Common myeloid progenitor, CD34-positive (primary cell): ENCODE measurements around the gene ERLEC1.

ENCODE experiments used
- CTCF ChIA-PET: fragments of 350-600 bp; sonication (Branson Sonifier 250); formaldehyde crosslinking; loops from one replicate; lab custom pipeline; 2021; ENCODE audit warnings: antibody characterized with exemption; lab: Charles Lee
- POLR2A ChIA-PET: fragments of 350-600 bp; sonication (Branson Sonifier 250); formaldehyde crosslinking; loops from one replicate; lab custom pipeline; 2021; ENCODE audit warnings: antibody characterized with exemption; lab: Charles Lee
- DNase-seq, 3 donors: peaks; one replicate each; pipeline versions ENCODE4 v3.0.0 to v3.0.0-alpha.2; 2013
- H3K27ac ChIP-seq, 2 experiments: 1 replicate in 1 of 2; 2 replicates in 1 of 2; pipeline ENCODE4 v1.7.0; 2013; ENCODE audit warnings: inconsistent platforms in 2 of 2, low read length in 2 of 2, mild to moderate bottlenecking in 2 of 2, low read depth in 1 of 2, moderate library complexity in 1 of 2; ENCODE audit not compliant: severe bottlenecking in 2 of 2, insufficient read depth in 1 of 2, poor library complexity in 1 of 2
- H3K27me3 ChIP-seq, 5 experiments: replicated peaks in 2 of 5; 1 replicate in 3 of 5; 2 replicates in 2 of 5; pipeline versions ENCODE4 v1.6.1 to v1.7.0; 2013; ENCODE audit warnings: low read length in 4 of 5, mild to moderate bottlenecking in 2 of 5, moderate library complexity in 2 of 5, inconsistent platforms in 1 of 5; ENCODE audit not compliant: insufficient read depth in 5 of 5, control insufficient read depth in 4 of 5
- H3K36me3 ChIP-seq, 4 experiments: 1 replicate in 2 of 4; 2 replicates in 2 of 4; pipeline versions ENCODE4 v1.6.1 to v1.7.0; 2013; ENCODE audit warnings: low read length in 3 of 4, control low read depth in 1 of 4, mild to moderate bottlenecking in 1 of 4; ENCODE audit not compliant: control insufficient read depth in 4 of 4, insufficient read depth in 4 of 4
- H3K4me1 ChIP-seq, 4 experiments: 1 replicate in 3 of 4; 2 replicates in 1 of 4; pipeline versions ENCODE4 v1.6.1 to v1.7.1; 2013; ENCODE audit warnings: low read length in 3 of 4, mild to moderate bottlenecking in 3 of 4, control low read depth in 1 of 4, inconsistent platforms in 1 of 4, moderate library complexity in 1 of 4; ENCODE audit not compliant: control insufficient read depth in 4 of 4, insufficient read depth in 4 of 4; ENCODE audit errors: control extremely low read depth in 1 of 4
- H3K4me3 ChIP-seq, 7 experiments: 1 replicate in 4 of 7; 2 replicates in 3 of 7; pipeline versions ENCODE4 v1.5.1 to v1.7.0; 2013; ENCODE audit warnings: mild to moderate bottlenecking in 7 of 7, low read length in 6 of 7, moderate library complexity in 6 of 7, inconsistent platforms in 2 of 7, low read depth in 2 of 7, control low read depth in 1 of 7; ENCODE audit not compliant: insufficient read depth in 4 of 7, control insufficient read depth in 1 of 7; ENCODE audit errors: extremely low read depth in 1 of 7
- H3K9me3 ChIP-seq, 5 experiments: 1 replicate in 4 of 5; 2 replicates in 1 of 5; pipeline versions ENCODE4 v1.6.1 to v1.7.1; 2013; ENCODE audit warnings: low read length in 4 of 5, mild to moderate bottlenecking in 2 of 5, inconsistent platforms in 1 of 5, low read depth in 1 of 5, moderate library complexity in 1 of 5; ENCODE audit not compliant: control insufficient read depth in 4 of 5, insufficient read depth in 2 of 5; ENCODE audit errors: control extremely low read depth in 1 of 5
- WGBS: methylation state at CpG from one replicate; pipeline ENCODE4 v1.1.5; 2013; ENCODE audit not compliant: insufficient coverage; 5-methylcytosine and 5-hydroxymethylcytosine counted together

ERLEC1 gene

DNA sequence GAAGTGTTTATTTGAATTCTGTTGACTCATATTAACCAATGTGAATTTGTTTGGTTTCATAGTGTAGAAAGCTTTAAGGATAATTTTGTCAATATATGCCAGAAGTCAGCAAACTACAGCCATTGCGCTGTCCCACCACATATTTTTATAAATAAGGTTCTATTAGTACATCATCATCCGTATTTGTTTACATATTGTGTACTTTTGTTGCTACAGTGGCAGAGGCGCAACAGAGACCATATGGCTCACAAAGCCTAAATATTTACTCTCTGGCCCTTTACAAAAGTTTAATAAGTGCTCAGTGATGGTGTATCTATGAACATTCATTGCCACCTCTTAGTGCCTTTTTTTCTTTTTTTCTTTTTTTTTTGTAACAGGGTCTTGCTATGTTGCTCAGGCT, 6.4 kb downstream of the ERLEC1 start:
- Histone ChIP-seq H3K9me3 (no peaks in the 10 kb centered on the region), H3K4me3 (no peak overlapping the region), H3K4me1 (peaks cover 0 to 7% (median 4%) of the 10 kb centered on the region in 4 experiments), H3K36me3 (peaks cover 4 to 32% (median 22%) of the 10 kb centered on the region in 4 experiments), H3K27me3 (no peaks in the 10 kb centered on the region), H3K27ac (no peak overlapping the region)
- no peak for DNase-seq
- ChIA-PET POLR2A (no interaction called here), CTCF (no interaction called here)
- no CpG with 5 or more reads among the region's 3 CpGs for WGBS

DNA sequence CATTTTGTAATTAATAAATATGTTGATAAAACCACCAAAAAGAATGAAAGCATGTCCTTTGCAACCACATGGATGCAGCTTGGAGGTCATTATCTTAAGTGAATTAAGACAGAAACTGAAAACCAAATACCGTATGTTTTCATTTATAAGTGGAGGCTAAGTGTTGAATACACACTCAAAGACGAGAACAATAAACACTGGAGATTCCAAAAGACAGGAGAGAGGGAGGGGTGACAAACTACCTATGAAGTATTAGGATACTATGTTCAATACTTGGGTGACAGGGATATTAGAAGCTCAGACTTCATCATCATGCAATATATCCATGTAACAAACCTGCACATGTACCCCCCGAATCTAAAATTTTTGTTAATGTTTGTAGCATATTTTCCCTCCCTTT, 7.0 kb downstream of the ERLEC1 start:
- CTCF ChIA-PET = no interaction called here
- 100% methylated on average over 1 of the region's 3 CpGs for WGBS

GRCh38 chr2:53801547-53801946, 14.7 kb downstream of the ERLEC1 start:
- no peaks in the 10 kb centered on the region for H3K27me3 ChIP-seq
- ChIA-PET POLR2A (interaction anchor here (0.6 to 0.9 kb wide), 2 partner anchors 12 to 831 kb away, joined by 3 read pairs; no protein-coding TSS in a partner anchor), CTCF (no interaction called here)
- no peaks in the 10 kb centered on the region for H3K9me3 ChIP-seq
- no peak overlapping the region for H3K4me3 ChIP-seq
- peaks cover 0 to 7% (median 0%) of the 10 kb centered on the region in 4 experiments for H3K4me1 ChIP-seq
- no peak for DNase-seq
- peaks cover 19 to 49% (median 26%) of the 10 kb centered on the region in 4 experiments for H3K36me3 ChIP-seq
- no peak overlapping the region for H3K27ac ChIP-seq

More for the DNA sequence above, 7.0 kb downstream of the ERLEC1 start:
- peaks cover 5 to 34% (median 23%) of the 10 kb centered on the region in 4 experiments for H3K36me3 ChIP-seq
- H3K9me3 ChIP-seq = no peaks in the 10 kb centered on the region
- no peak overlapping the region for H3K27ac ChIP-seq
- POLR2A ChIA-PET = no interaction called here
- H3K27me3 ChIP-seq = no peaks in the 10 kb centered on the region
- no peak overlapping the region for H3K4me3 ChIP-seq
- no peak for DNase-seq
- peaks cover 0 to 2% (median under 1%) of the 10 kb centered on the region in 4 experiments for H3K4me1 ChIP-seq

DNA sequence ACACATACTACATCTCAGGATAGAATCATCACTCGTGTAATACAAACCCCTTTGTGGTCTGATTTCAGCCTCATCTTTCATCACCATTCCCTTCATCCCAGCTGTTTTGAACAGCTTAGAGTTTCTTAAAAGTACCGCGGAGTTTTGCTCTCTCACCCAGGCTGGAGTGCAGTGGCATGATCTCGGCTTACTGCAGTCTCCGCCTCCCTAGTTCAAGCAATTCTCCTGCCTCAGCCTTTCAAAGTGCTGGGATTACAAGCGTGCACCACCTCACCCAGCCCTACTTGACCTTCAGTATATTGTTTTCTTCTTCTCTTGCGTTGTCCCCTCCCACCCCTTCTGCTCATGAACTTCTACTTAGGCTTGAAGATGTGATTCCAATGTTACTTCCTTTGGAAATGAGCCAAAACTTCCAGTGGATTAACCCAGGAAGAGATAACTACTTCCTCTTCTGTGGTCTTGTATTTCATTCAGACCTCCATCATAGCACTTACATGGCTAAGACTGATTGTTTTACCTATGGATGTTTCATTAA, 15.8 kb downstream of the ERLEC1 start:
- ChIA-PET POLR2A (no interaction called here), CTCF (interaction anchor here (0.8 kb wide), 1 partner anchor 15 kb away, joined by 3 read pairs; no protein-coding TSS in a partner anchor)
- Histone ChIP-seq H3K4me3 (no peak overlapping the region), H3K27me3 (no peaks in the 10 kb centered on the region), H3K36me3 (peaks cover 20 to 50% (median 30%) of the 10 kb centered on the region in 4 experiments), H3K27ac (no peak overlapping the region), H3K9me3 (no peaks in the 10 kb centered on the region), H3K4me1 (peaks cover 0 to 7% (median 0%) of the 10 kb centered on the region in 4 experiments)
- DNase-seq = no peak
- WGBS = 100% methylated on average over 7 of the region's 7 CpGs

DNA sequence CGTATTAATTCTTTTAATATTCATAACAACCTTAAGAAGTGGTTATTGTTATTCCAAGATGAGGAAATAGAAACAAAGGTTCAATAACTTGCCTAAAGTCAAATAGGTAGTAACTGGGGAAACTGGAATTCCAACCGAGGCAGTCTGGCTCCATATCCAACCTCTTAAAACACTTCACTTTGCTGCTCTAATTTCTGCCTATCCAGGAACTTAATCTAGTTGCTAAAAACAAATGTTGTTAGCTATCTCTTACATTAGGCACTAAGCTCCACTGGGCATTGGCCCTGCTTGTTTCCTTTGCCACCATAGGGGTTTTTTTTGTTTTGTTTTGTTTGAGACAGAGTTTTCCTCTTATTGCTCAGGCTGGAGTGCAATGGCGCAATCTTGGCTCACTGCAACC, 24.8 kb downstream of the ERLEC1 start:
- CTCF ChIA-PET = no interaction called here
- no peak overlapping the region for H3K4me3 ChIP-seq
- no peak overlapping the region for H3K27ac ChIP-seq
- no peaks in the 10 kb centered on the region for H3K27me3 ChIP-seq
- H3K4me1 ChIP-seq = no peaks in the 10 kb centered on the region
- H3K36me3 ChIP-seq = peaks cover 32 to 85% (median 42%) of the 10 kb centered on the region in 4 experiments
- H3K9me3 ChIP-seq = no peaks in the 10 kb centered on the region
- no peak for DNase-seq
- WGBS = 100% methylated on average over 1 of the region's 3 CpGs
- POLR2A ChIA-PET = no interaction called here

- no peaks in the 10 kb centered on the region for H3K27me3 ChIP-seq
- no peaks in the 10 kb centered on the region for H3K9me3 ChIP-seq
- H3K4me3 ChIP-seq = no peak overlapping the region
- H3K27ac ChIP-seq = no peak overlapping the region
- peaks cover 31 to 77% (median 39%) of the 10 kb centered on the region in 4 experiments for H3K36me3 ChIP-seq
- no peak for DNase-seq
- no peaks in the 10 kb centered on the region for H3K4me1 ChIP-seq
- POLR2A ChIA-PET = no interaction called here
- CTCF ChIA-PET = interaction anchor here (1.2 kb wide), 1 partner anchor 892 kb away, joined by 3 read pairs; no protein-coding TSS in a partner anchor
Observed at GRCh38 chr2:53813151-53813550, 26.3 kb downstream of the ERLEC1 start.

DNA sequence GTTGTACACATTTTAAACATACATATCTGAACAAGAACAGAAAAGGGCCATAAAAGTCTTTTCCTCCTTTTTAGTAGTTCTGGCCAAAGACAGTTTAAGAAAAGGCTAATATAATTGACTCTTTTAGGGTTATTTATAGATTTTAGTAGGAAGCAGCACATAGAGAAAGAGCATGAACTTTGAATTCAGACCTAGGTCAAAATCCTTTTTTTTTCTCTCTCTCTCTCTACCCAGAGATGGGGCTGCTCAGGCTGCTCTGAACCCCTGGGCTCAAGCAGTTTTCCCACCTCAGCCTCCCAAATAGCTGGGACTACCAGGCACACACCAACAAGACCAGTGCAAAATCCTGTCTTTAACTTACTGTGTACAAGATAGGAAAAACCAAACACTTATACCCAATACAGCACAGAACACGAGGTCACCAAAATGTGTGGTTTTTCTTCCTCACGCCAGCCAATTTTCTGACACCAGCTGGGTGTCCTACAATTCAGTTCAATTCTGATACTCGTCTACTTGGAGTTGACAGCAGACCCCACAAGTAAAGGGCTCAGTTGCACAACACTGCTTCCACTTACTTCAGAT, 32.1 kb downstream of the ERLEC1 start:
- 97% methylated on average over 3 of the region's 3 CpGs for WGBS
- no peaks in the 10 kb centered on the region for H3K9me3 ChIP-seq
- H3K27ac ChIP-seq = no peak overlapping the region
- H3K27me3 ChIP-seq = no peaks in the 10 kb centered on the region
- no peak overlapping the region for H3K4me3 ChIP-seq
- no peaks in the 10 kb centered on the region for H3K4me1 ChIP-seq
- CTCF ChIA-PET = interaction anchor here (1.5 kb wide), 1 partner anchor 11 kb away, joined by 4 read pairs; no protein-coding TSS in a partner anchor
- no peak for DNase-seq
- POLR2A ChIA-PET = no interaction called here
- peaks cover 12 to 40% (median 19%) of the 10 kb centered on the region in 4 experiments for H3K36me3 ChIP-seq
